ENCODE measurements around the gene ZNF431. TPM values are rescaled to one million over a fixed set of nuclear protein-coding genes. Genes with fewer than 3 reads are reported as not detected.
"Not testable (repeated sequence)": the region's sequence is repeated elsewhere in the genome, so short reads cannot be mapped to it uniquely, and the experiment has no call there.

The ZNF431 gene
- total and polyA plus RNA-seq, 2 donors (not counting 1 experiment from before 2014, with no cell fraction given) = 3.7 to 4.3 TPM

DNA sequence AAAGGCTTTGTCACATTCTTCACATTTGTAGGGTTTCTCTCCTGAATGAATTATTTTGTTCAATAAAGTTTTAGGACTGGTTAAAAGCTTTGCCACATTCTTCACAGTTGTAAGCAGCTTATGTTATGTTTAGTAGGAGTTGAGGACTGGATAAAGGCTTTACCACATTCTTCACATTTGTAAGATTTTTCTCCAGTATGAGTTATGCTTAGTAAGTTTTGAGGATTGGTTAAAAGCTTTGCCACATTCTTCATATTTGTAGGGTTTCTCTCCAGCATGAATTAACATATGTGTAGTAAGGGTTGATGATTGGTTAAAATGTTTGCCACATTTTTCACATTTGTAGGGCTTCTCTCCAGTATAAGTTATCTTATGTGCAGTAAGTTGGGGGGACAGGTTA is 79.9 kb downstream of the ZNF431 start:
- H3K79me2 ChIP-seq (ENCODE audit: control insufficient read depth, insufficient read depth, low read length) = no peaks in the 10 kb centered on the region
- H3K4me3 ChIP-seq (replicated peaks in 1 of 4; ENCODE audit: control extremely low read depth in 1 of 4, insufficient read depth in 1 of 4, low read depth in 3 of 4, low read length in 4 of 4) = no peak overlapping the region
- no peaks in the 10 kb centered on the region for H3K36me3 ChIP-seq (ENCODE audit: control insufficient read depth, insufficient read depth, low read length)
- H3K27me3 ChIP-seq (ENCODE audit: control insufficient read depth, insufficient read depth, low read length) = no peaks in the 10 kb centered on the region
- no peak overlapping the region for H3K9ac ChIP-seq (ENCODE audit: insufficient read depth, low read length)
- TF ChIP-seq EZH2 (IDR thresholded peaks at IDR 0.05; ENCODE audit: low read length, missing control alignments) (no peak), CTCF (conservative IDR thresholded peaks at IDR 0.05 in 1 of 2, IDR thresholded peaks at IDR 0.05 in 1 of 2; ENCODE audit: low read depth in 1 of 2, low read length in 2 of 2) (no peak)
- H3K4me2 ChIP-seq (ENCODE audit: extremely low read depth, insufficient read depth, low read length) = no peak overlapping the region
- no peaks in the 10 kb centered on the region for H4K20me1 ChIP-seq (ENCODE audit: control insufficient read depth, extremely low read depth, insufficient read depth, low read length)
- H3K9me3 ChIP-seq (ENCODE audit: control insufficient read depth, insufficient read depth, low read depth, low read length) = no peaks in the 10 kb centered on the region
- no peaks in the 10 kb centered on the region for H3K4me1 ChIP-seq (ENCODE audit: control insufficient read depth, extremely low read depth, insufficient read depth, low read length)
- H2AFZ ChIP-seq (ENCODE audit: low read length) = no peak overlapping the region
- no peak overlapping the region for H3K27ac ChIP-seq (ENCODE audit: insufficient read depth, low read length)
- DNase-seq (ENCODE audit: low read depth in 2 of 2) = peak in 1 of 2 donors; percentile 26

- H2AFZ ChIP-seq (ENCODE audit: low read length); H3K27me3 ChIP-seq (ENCODE audit: control insufficient read depth, insufficient read depth, low read length): not testable (repeated sequence)
These were observed 88.1 kb downstream of the ZNF431 start for GRCh38 chr19:21229938-21230337.

GRCh38 chr19:21233691-21234090 is 91.9 kb downstream of the ZNF431 start:
- Histone ChIP-seq H3K9me3 (ENCODE audit: control insufficient read depth, insufficient read depth, low read depth, low read length) (no peaks in the 10 kb centered on the region), H3K4me1 (ENCODE audit: control insufficient read depth, extremely low read depth, insufficient read depth, low read length) (no peaks in the 10 kb centered on the region), H2AFZ (ENCODE audit: low read length) (no peak overlapping the region), H3K9ac (ENCODE audit: insufficient read depth, low read length) (no peak overlapping the region), H3K36me3 (ENCODE audit: control insufficient read depth, insufficient read depth, low read length) (no peaks in the 10 kb centered on the region), H3K4me2 (ENCODE audit: extremely low read depth, insufficient read depth, low read length) (no peak overlapping the region), H3K27me3 (ENCODE audit: control insufficient read depth, insufficient read depth, low read length) (no peaks in the 10 kb centered on the region), H3K27ac (ENCODE audit: insufficient read depth, low read length) (no peak overlapping the region), H3K4me3 (replicated peaks in 1 of 4; ENCODE audit: control extremely low read depth in 1 of 4, insufficient read depth in 1 of 4, low read depth in 3 of 4, low read length in 4 of 4) (no peak overlapping the region), H3K79me2 (ENCODE audit: control insufficient read depth, insufficient read depth, low read length) (no peaks in the 10 kb centered on the region), H4K20me1 (ENCODE audit: control insufficient read depth, extremely low read depth, insufficient read depth, low read length) (no peaks in the 10 kb centered on the region)
- DNase-seq (ENCODE audit: low read depth in 2 of 2) = no peak
- no peak for TF ChIP-seq EZH2 (IDR thresholded peaks at IDR 0.05; ENCODE audit: low read length, missing control alignments)
- TF ChIP-seq CTCF (conservative IDR thresholded peaks at IDR 0.05 in 1 of 2, IDR thresholded peaks at IDR 0.05 in 1 of 2; ENCODE audit: low read depth in 1 of 2, low read length in 2 of 2) = no peak

More at GRCh38 chr19:21229938-21230337, 88.1 kb downstream of the ZNF431 start:
- not testable (repeated sequence) for H3K4me3 ChIP-seq (replicated peaks in 1 of 4; ENCODE audit: control extremely low read depth in 1 of 4, insufficient read depth in 1 of 4, low read depth in 3 of 4, low read length in 4 of 4); DNase-seq (ENCODE audit: low read depth in 2 of 2); H3K4me1 ChIP-seq (ENCODE audit: control insufficient read depth, extremely low read depth, insufficient read depth, low read length); H3K36me3 ChIP-seq (ENCODE audit: control insufficient read depth, insufficient read depth, low read length); H3K4me2 ChIP-seq (ENCODE audit: extremely low read depth, insufficient read depth, low read length); H3K9me3 ChIP-seq (ENCODE audit: control insufficient read depth, insufficient read depth, low read depth, low read length); H3K9ac ChIP-seq (ENCODE audit: insufficient read depth, low read length); H3K27ac ChIP-seq (ENCODE audit: insufficient read depth, low read length); H4K20me1 ChIP-seq (ENCODE audit: control insufficient read depth, extremely low read depth, insufficient read depth, low read length); H3K79me2 ChIP-seq (ENCODE audit: control insufficient read depth, insufficient read depth, low read length)

DNA sequence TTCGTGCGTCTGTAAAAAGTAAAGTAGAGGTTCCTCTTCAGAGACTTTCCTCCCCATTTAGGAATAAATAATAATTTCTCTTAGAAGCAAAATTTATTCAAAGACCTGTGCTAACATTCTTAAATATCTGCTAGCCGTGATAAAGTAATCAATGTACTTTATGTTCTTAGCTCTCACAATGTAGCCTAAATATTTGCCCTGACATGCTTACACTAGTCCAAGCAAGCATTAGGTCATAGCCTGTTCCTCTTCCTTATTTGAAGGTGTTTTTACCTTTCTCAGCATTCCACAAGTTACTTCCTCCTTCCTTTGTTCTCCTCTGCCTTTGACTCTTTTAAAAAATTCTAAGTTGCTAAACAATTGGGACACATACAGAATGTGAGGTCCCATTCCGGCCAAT is 94.9 kb downstream of the ZNF431 start:
- H3K27ac ChIP-seq (ENCODE audit: insufficient read depth, low read length); H3K4me1 ChIP-seq (ENCODE audit: control insufficient read depth, extremely low read depth, insufficient read depth, low read length); H2AFZ ChIP-seq (ENCODE audit: low read length); H3K4me2 ChIP-seq (ENCODE audit: extremely low read depth, insufficient read depth, low read length); H3K9me3 ChIP-seq (ENCODE audit: control insufficient read depth, insufficient read depth, low read depth, low read length); H3K4me3 ChIP-seq (replicated peaks in 1 of 4; ENCODE audit: control extremely low read depth in 1 of 4, insufficient read depth in 1 of 4, low read depth in 3 of 4, low read length in 4 of 4); DNase-seq (ENCODE audit: low read depth in 2 of 2); H3K9ac ChIP-seq (ENCODE audit: insufficient read depth, low read length); H3K79me2 ChIP-seq (ENCODE audit: control insufficient read depth, insufficient read depth, low read length); H3K36me3 ChIP-seq (ENCODE audit: control insufficient read depth, insufficient read depth, low read length); H4K20me1 ChIP-seq (ENCODE audit: control insufficient read depth, extremely low read depth, insufficient read depth, low read length); H3K27me3 ChIP-seq (ENCODE audit: control insufficient read depth, insufficient read depth, low read length): not testable (repeated sequence)

All from fibroblast of lung (primary cell).